PFSK-1 (cell line): ENCODE results near the gene OR4X2.

Experiments
- FOXP2 ChIP-seq: optimal IDR thresholded peaks from 2 replicates; pipeline ENCODE3; 2011; ENCODE audit warnings: borderline replicate concordance, control low read depth, inconsistent platforms; ENCODE audit not compliant: insufficient read depth; ENCODE audit errors: extremely low read length, extremely low read depth
- POLR2AphosphoS5 ChIP-seq: IDR thresholded peaks from 2 replicates; pipeline ENCODE4 v1.6.1; 2012; ENCODE audit warnings: low read depth, mild to moderate bottlenecking, control low read depth, low read length, moderate library complexity
- REST ChIP-seq, 2 experiments: IDR thresholded peaks; 2 replicates each; pipeline versions ENCODE4 v1.6.1 to v1.8.0; 2011 to 2012; ENCODE audit warnings: low read depth in 2 of 2, low read length in 2 of 2, control low read depth in 1 of 2, inconsistent platforms in 1 of 2, mild to moderate bottlenecking in 1 of 2, moderate library complexity in 1 of 2; ENCODE audit not compliant: insufficient read depth in 1 of 2
- SIN3A ChIP-seq: IDR thresholded peaks from 2 replicates; pipeline ENCODE4 v1.6.1; 2012; ENCODE audit warnings: mild to moderate bottlenecking, low read length, moderate library complexity, borderline replicate concordance; ENCODE audit not compliant: insufficient read depth
- TAF1 ChIP-seq: IDR thresholded peaks from 2 replicates; pipeline ENCODE4 v1.6.1; 2012; ENCODE audit warnings: low read length, control low read depth, borderline replicate concordance; ENCODE audit not compliant: insufficient read depth

OR4X2 gene

GRCh38 chr11:48228761-48229160, 16.1 kb upstream of the OR4X2 start:
- TF ChIP-seq POLR2AphosphoS5, result no peak

GRCh38 chr11:48237727-48238126, 7.2 kb upstream of the OR4X2 start:
- TF ChIP-seq POLR2AphosphoS5 (no peak), TAF1 (no peak), REST (IDR thresholded peaks at IDR 0.05; ENCODE audit: insufficient read depth in 1 of 2, low read depth in 2 of 2, low read length in 2 of 2) (no peak), SIN3A (no peak), FOXP2 (no peak)

- TF ChIP-seq TAF1, result no peak
- no peak for TF ChIP-seq REST (IDR thresholded peaks at IDR 0.05; ENCODE audit: insufficient read depth in 1 of 2, low read depth in 2 of 2, low read length in 2 of 2)
- no peak for TF ChIP-seq FOXP2
- TF ChIP-seq POLR2AphosphoS5, result no peak
- no peak for TF ChIP-seq SIN3A
Observed at GRCh38 chr11:48242501-48242900, 2.4 kb upstream of the OR4X2 start.

GRCh38 chr11:48248902-48249301, 4.0 kb downstream of the OR4X2 start:
- TF ChIP-seq REST (IDR thresholded peaks at IDR 0.05; ENCODE audit: insufficient read depth in 1 of 2, low read depth in 2 of 2, low read length in 2 of 2), result no peak
- TF ChIP-seq FOXP2, result no peak
- TF ChIP-seq POLR2AphosphoS5, result no peak
- no peak for TF ChIP-seq TAF1
- no peak for TF ChIP-seq SIN3A

GRCh38 chr11:48261600-48261999, 16.7 kb downstream of the OR4X2 start:
- TF ChIP-seq REST (IDR thresholded peaks at IDR 0.05; ENCODE audit: insufficient read depth in 1 of 2, low read depth in 2 of 2, low read length in 2 of 2), result no peak
- no peak for TF ChIP-seq TAF1
- TF ChIP-seq POLR2AphosphoS5, result no peak
- TF ChIP-seq SIN3A, result no peak
- TF ChIP-seq FOXP2, result no peak

- no peak for TF ChIP-seq TAF1
- TF ChIP-seq SIN3A, result no peak
- TF ChIP-seq FOXP2, result no peak
- no peak for TF ChIP-seq POLR2AphosphoS5
Observed at GRCh38 chr11:48263423-48263911, 18.6 kb downstream of the OR4X2 start, which contains the start of gene OR4X1. TSS of gene OR4X1 (plus strand) at chr11:48263861. CDS start at chr11:48263861, 0 bp downstream.
